ENCODE results near the gene PTCHD1. TPM values are rescaled to one million over a fixed set of nuclear protein-coding genes. Genes with fewer than 3 reads are reported as not detected.
A peak's percentile ranks its signal among the peaks of the same experiment; 100 is the strongest.

The PTCHD1 gene
- polyA plus RNA-seq, 2 of the 4 experiments (the other 2 are of a cell fraction), result not detected

DNA sequence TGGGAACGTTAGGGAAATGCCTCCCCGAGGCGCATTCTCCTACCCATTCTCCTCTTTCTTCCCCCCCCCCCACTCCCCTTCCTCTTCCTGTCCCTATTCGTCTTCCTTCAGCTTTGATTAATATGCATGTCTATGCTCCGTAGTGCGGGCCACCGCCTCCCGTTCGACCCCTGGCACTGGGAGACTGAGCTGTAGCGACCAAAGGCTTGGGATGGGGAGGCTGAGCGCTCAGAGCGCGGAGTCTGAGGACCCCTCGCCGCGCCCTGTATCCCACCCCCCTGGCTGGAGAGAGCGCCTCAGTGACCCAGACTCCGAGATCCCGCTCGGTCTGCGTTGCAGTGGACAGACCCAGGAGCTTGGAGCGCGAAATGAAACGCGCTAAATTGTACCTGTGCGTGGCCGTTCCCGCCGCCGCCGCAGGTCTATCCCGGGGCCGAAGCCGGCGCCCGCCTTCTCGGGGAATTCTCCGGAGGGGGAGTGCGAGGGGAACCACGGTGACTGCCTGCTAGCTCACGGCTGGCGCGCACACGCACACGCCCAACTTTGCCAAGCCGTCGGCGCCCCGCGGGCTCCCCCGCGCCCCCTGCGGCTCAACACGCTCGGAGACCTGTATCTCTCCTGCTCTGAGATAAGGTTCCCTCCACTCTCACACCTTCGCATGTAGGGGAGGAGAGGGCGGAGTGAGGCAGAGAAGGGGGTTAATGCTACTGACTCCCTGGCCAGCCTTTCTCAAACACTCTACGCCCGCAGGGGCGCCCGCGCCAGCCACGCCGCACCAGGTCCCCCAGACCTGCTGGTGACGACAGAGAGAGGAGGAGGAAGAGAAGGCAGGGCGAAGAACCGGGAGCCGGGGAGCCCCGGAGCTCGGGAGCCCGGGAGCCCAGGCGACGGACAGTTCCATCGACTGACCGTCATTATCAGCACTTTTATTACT lies 1.5 kb upstream of the PTCHD1 start:
- Histone ChIP-seq H3K9me3 (no peaks in the 10 kb centered on the region), H3K27ac (no peak overlapping the region), H3K4me3 (peak overlapping the region; percentile 46), H3K4me1 (peaks cover 17% of the 10 kb centered on the region), H3K4me2 (peak overlapping the region; percentile 94)
- FAIRE-seq, result no peak
- no peak for TF ChIP-seq SREBF2 (IDR thresholded peaks at IDR 0.05)
- no peak for TF ChIP-seq HEYL (CRISPR knock-in tag; IDR thresholded peaks at IDR 0.05)
- no peak for TF ChIP-seq POLR2A (IDR thresholded peaks at IDR 0.05; ENCODE audit: low read length)
- no peak for TF ChIP-seq RNF2 (IDR thresholded peaks at IDR 0.05; ENCODE audit: borderline replicate concordance, low read depth)
- TF ChIP-seq EHMT2 (IDR thresholded peaks at IDR 0.05; ENCODE audit: low read depth), result no peak
- no peak for TF ChIP-seq JUN (IDR thresholded peaks at IDR 0.05)
- TF ChIP-seq CHD4 (IDR thresholded peaks at IDR 0.05; ENCODE audit: borderline replicate concordance), result no peak
- TF ChIP-seq HOXB13 (CRISPR knock-in tag; IDR thresholded peaks at IDR 0.05; ENCODE audit: low read depth), result no peak
- no peak for TF ChIP-seq CHD2 (IDR thresholded peaks at IDR 0.05; ENCODE audit: low read length, partially characterized antibody)
- TF ChIP-seq, protein P1, sequence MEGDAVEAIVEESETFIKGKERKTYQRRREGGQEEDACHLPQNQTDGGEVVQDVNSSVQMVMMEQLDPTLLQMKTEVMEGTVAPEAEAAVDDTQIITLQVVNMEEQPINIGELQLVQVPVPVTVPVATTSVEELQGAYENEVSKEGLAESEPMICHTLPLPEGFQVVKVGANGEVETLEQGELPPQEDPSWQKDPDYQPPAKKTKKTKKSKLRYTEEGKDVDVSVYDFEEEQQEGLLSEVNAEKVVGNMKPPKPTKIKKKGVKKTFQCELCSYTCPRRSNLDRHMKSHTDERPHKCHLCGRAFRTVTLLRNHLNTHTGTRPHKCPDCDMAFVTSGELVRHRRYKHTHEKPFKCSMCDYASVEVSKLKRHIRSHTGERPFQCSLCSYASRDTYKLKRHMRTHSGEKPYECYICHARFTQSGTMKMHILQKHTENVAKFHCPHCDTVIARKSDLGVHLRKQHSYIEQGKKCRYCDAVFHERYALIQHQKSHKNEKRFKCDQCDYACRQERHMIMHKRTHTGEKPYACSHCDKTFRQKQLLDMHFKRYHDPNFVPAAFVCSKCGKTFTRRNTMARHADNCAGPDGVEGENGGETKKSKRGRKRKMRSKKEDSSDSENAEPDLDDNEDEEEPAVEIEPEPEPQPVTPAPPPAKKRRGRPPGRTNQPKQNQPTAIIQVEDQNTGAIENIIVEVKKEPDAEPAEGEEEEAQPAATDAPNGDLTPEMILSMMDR (IDR thresholded peaks at IDR 0.05), result no peak
- TF ChIP-seq ZNF302 (CRISPR knock-in tag; IDR thresholded peaks at IDR 0.05), result no peak
- no peak for DNase-seq (ENCODE audit: low read depth in 1 of 2, low spot score in 1 of 2)
- peak; percentile 48 to 59; a peak in 5 of 6 replicates for ATAC-seq
- ChIA-PET POLR2A (no interaction called here), CTCF (interaction anchor here (1.1 to 2.5 kb wide), 2 partner anchors 17 to 569 kb away, joined by 3 to 5 read pairs; no protein-coding TSS in a partner anchor)
- WGBS (ENCODE audit: missing lambda C conversion rate), result 5% methylated on average over 11 of the region's 75 CpGs

DNA sequence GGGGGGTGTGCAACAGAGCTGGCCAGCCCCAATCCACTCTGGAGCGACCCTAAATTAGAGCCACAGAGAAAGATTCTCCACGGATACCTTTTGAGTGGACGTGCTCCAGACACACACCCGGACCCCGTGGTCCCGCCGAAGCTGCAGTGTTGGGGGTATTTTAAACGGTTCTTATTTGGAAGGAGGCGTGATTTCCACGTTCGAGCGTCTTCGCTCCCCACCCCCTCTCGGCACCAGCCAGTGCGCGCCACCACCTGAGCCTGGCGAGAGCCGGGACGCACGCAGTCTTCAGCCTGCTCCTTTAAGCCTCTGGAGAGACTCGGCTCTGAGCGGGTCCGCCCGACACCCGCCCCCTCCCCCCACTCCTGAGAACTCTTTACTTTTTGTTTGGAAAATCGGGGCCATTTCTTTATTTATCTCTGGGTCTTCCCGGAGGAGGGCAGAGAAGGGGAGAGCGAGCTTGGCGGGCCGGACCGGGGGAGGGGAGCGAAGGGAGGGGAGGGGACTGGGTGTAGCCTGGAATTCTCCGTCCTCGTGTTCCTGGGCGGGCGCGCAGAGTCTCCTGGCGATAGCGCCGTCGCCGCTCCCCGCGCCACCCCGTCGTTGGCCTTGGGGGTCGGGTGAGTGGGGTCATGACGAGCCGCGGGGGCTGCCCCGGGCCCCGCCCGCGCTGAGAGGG lies 668 bp upstream of the PTCHD1 start:
- no peak for TF ChIP-seq SMC3 (IDR thresholded peaks at IDR 0.05)
- no peak for TF ChIP-seq RARB (CRISPR knock-in tag; IDR thresholded peaks at IDR 0.05)
- no peak for TF ChIP-seq SREBF2 (IDR thresholded peaks at IDR 0.05)
- TF ChIP-seq RAD21 (conservative IDR thresholded peaks at IDR 0.05 in 1 of 2, IDR thresholded peaks at IDR 0.05 in 1 of 2), result no peak
- TF ChIP-seq NFE2L2 (conservative IDR thresholded peaks at IDR 0.05; ENCODE audit: low read length), result no peak
- no peak for TF ChIP-seq CHD4 (IDR thresholded peaks at IDR 0.05; ENCODE audit: borderline replicate concordance)
- TF ChIP-seq, protein P2, sequence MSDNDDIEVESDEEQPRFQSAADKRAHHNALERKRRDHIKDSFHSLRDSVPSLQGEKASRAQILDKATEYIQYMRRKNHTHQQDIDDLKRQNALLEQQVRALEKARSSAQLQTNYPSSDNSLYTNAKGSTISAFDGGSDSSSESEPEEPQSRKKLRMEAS (IDR thresholded peaks at IDR 0.05), result no peak
- TF ChIP-seq, protein P3, sequence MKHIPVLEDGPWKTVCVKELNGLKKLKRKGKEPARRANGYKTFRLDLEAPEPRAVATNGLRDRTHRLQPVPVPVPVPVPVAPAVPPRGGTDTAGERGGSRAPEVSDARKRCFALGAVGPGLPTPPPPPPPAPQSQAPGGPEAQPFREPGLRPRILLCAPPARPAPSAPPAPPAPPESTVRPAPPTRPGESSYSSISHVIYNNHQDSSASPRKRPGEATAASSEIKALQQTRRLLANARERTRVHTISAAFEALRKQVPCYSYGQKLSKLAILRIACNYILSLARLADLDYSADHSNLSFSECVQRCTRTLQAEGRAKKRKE (CRISPR knock-in tag; IDR thresholded peaks at IDR 0.05; ENCODE audit: low read depth), result no peak
- TF ChIP-seq, protein P4, sequence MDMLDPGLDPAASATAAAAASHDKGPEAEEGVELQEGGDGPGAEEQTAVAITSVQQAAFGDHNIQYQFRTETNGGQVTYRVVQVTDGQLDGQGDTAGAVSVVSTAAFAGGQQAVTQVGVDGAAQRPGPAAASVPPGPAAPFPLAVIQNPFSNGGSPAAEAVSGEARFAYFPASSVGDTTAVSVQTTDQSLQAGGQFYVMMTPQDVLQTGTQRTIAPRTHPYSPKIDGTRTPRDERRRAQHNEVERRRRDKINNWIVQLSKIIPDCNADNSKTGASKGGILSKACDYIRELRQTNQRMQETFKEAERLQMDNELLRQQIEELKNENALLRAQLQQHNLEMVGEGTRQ (IDR thresholded peaks at IDR 0.05), result no peak
- no peak for TF ChIP-seq HOXB13 (CRISPR knock-in tag; IDR thresholded peaks at IDR 0.05; ENCODE audit: low read depth)
- TF ChIP-seq RFX5 (IDR thresholded peaks at IDR 0.05), result no peak
- TF ChIP-seq ZFP36 (IDR thresholded peaks at IDR 0.05; ENCODE audit: borderline replicate concordance, partially characterized antibody), result no peak
- no peak for TF ChIP-seq POLR2A (IDR thresholded peaks at IDR 0.05; ENCODE audit: low read length)
- no peak for TF ChIP-seq TFCP2L1 (CRISPR knock-in tag; IDR thresholded peaks at IDR 0.05)
- TF ChIP-seq HOXB5 (CRISPR knock-in tag; IDR thresholded peaks at IDR 0.05), result no peak
- no peak for TF ChIP-seq JUN (IDR thresholded peaks at IDR 0.05)
- H3K4me2 ChIP-seq, result peak overlapping the region; percentile 94
- ATAC-seq (peak in 1 of 2 experiments; percentile 62; a peak in 3 of 6 replicates), DNase-seq (ENCODE audit: low read depth in 1 of 2, low spot score in 1 of 2) (no peak), FAIRE-seq (no peak)
- no peaks in the 10 kb centered on the region for H3K9me3 ChIP-seq
- peak overlapping the region; percentile 46 for H3K4me3 ChIP-seq
- no peak overlapping the region for H3K27ac ChIP-seq
- 0% methylated on average over 19 of the region's 54 CpGs for WGBS (ENCODE audit: missing lambda C conversion rate)
- H3K4me1 ChIP-seq, result peaks cover 17% of the 10 kb centered on the region
- ChIA-PET CTCF (interaction anchor here (1.1 to 2.5 kb wide), 2 partner anchors 16 to 568 kb away, joined by 3 to 5 read pairs; no protein-coding TSS in a partner anchor), POLR2A (no interaction called here)
